Brain microvascular endothelial cell (primary cell): ENCODE data around the gene SEPTIN12.

ENCODE experiments used
- DNase-seq: peaks from one replicate; pipeline ENCODE4 v3.0.0-alpha.2; 2020
- H3K27ac ChIP-seq: fragments of 250-450 bp; sonication (Bioruptor Pico); 2 replicates; pipeline ENCODE4 v1.5.1; 2020; ENCODE audit warnings: mild to moderate bottlenecking, moderate library complexity
- H3K27me3 ChIP-seq: fragments of 250-450 bp; sonication (Bioruptor Pico); replicated peaks from 2 replicates; pipeline ENCODE4 v1.5.1; 2020; ENCODE audit warnings: mild to moderate bottlenecking
- H3K36me3 ChIP-seq: fragments of 250-450 bp; sonication (Bioruptor Pico); replicated peaks from 2 replicates; pipeline ENCODE4 v1.5.1; 2020; ENCODE audit warnings: mild to moderate bottlenecking
- H3K4me3 ChIP-seq: 2 replicates; pipeline ENCODE4 v1.5.1; 2011; ENCODE audit warnings: low read depth, mild to moderate bottlenecking, control low read depth, low read length, moderate library complexity
- in situ Hi-C: cut with HindIII; loops from 2 replicates; pipeline ENCODE4 v1.10.0; 2017; ENCODE audit warnings: low sequenced_read_pairs, low pct_ligation_motif_present
- TF ChIP-seq, protein P1 (sequence below): IDR thresholded peaks from 2 replicates; pipeline ENCODE4 v1.5.1; 2011; ENCODE audit warnings: low read depth, mild to moderate bottlenecking, moderate library complexity, low read length, control low read depth, inconsistent platforms; ENCODE audit errors: missing control alignments

The SEPTIN12 gene

DNA sequence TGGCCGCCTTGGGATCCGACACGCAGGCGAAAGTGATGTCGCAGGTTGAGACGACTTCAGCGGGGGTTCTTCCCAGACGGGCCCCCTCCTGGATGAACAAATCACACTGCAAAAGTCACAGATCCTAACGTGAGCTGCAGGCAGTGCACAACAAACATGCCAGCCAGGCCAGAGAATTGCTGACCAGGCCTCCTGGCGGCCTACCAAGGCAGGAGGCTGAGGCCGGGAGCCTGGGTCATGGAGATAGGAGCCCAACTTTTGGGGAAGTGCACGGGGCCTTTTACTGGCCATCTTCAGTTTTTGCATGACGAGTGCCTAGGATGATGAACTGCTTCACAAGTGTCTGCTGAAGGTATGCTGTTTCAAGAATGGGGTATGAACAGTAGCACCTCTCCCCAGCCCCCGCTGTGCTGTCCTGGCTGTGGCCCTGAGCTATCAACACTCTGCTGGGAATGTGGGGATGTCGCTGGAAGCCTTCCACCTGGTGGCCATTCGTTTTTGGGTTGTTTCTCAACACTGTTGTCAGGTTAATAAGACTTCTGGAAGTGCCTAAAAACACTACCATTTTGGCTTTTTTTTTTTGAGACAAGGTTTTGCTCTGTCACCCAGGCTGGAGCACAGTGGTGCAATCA lies 26.5 kb upstream of the SEPTIN12 start:
- no peak overlapping the region for H3K4me3 ChIP-seq
- TF ChIP-seq, protein P1, sequence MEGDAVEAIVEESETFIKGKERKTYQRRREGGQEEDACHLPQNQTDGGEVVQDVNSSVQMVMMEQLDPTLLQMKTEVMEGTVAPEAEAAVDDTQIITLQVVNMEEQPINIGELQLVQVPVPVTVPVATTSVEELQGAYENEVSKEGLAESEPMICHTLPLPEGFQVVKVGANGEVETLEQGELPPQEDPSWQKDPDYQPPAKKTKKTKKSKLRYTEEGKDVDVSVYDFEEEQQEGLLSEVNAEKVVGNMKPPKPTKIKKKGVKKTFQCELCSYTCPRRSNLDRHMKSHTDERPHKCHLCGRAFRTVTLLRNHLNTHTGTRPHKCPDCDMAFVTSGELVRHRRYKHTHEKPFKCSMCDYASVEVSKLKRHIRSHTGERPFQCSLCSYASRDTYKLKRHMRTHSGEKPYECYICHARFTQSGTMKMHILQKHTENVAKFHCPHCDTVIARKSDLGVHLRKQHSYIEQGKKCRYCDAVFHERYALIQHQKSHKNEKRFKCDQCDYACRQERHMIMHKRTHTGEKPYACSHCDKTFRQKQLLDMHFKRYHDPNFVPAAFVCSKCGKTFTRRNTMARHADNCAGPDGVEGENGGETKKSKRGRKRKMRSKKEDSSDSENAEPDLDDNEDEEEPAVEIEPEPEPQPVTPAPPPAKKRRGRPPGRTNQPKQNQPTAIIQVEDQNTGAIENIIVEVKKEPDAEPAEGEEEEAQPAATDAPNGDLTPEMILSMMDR = no peak
- DNase-seq = no peak
- H3K36me3 ChIP-seq = peaks cover 63% of the 10 kb centered on the region
- in situ Hi-C loops = no loop called here
- H3K27me3 ChIP-seq = no peaks in the 10 kb centered on the region
- H3K27ac ChIP-seq = no peak overlapping the region

DNA sequence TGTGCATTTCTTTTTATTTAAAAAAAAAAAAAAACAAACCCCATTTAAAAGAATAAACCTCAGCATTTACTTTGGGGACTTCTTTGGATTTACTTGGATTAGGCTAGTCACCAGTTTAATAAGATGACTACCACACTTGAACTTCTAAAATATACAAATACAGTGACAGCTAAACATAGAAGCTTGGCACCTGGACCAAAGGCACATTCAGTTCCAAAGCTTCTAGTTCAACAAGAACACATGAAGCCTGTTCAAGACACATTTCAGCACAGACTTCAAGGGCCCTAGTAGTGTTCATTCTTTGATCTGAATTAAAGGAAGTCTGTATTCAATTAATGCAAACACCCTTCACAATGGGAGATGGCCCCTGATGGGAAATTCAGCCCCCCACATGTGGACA lies 25.9 kb upstream of the SEPTIN12 start:
- H3K27ac ChIP-seq = no peak overlapping the region
- no peaks in the 10 kb centered on the region for H3K27me3 ChIP-seq
- peaks cover 64% of the 10 kb centered on the region for H3K36me3 ChIP-seq
- H3K4me3 ChIP-seq = no peak overlapping the region
- TF ChIP-seq, protein P1 = no peak
- no peak for DNase-seq
- in situ Hi-C loops = no loop called here

DNA sequence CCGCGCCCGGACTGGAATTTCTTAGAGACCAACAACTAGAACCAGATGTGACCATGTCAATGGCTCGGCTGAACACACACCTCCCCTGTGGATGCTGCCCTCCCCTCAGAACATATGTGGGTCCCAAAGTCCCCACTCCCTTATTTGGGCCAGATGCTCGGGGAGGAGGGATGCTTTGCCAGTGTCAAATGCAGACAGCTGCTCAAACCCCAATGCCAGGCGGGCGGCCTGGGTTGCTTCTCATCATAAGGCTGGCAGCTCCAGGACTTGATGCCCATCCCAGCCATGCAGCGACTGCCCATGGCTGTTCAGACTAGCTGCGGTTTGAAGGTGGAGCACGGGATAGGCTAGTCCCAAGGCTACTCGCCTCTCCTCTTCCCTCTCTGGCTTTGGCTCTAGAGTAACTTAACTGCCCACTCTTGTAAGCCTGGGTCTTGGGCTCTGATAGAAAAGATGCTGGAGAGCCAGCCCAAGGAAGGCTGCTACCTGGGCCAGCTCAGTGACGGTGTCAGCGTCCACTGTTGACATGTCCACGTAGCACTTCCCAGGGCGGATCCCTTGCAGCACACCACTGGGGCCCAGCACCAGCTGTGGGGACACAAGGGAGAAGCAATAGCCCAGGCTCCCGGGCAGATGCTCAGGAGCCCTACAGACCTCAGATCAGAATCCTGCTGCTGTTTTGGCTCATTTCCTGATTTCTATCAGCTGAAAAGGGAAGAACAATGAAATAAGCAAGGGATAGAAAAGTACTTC lies 25.3 kb upstream of the SEPTIN12 start:
- TF ChIP-seq, protein P1 = no peak
- H3K4me3 ChIP-seq = no peak overlapping the region
- H3K27me3 ChIP-seq = no peaks in the 10 kb centered on the region
- no peak overlapping the region for H3K27ac ChIP-seq
- in situ Hi-C loops = no loop called here
- DNase-seq = no peak
- H3K36me3 ChIP-seq = peaks cover 61% of the 10 kb centered on the region

GRCh38 chr16:4811773-4812172 lies 23.6 kb upstream of the SEPTIN12 start:
- Histone ChIP-seq H3K27me3 (no peaks in the 10 kb centered on the region), H3K27ac (no peak overlapping the region), H3K4me3 (no peak overlapping the region), H3K36me3 (peaks cover 60% of the 10 kb centered on the region)
- no peak for DNase-seq
- in situ Hi-C loops = no loop called here
- TF ChIP-seq, protein P1 = no peak

DNA sequence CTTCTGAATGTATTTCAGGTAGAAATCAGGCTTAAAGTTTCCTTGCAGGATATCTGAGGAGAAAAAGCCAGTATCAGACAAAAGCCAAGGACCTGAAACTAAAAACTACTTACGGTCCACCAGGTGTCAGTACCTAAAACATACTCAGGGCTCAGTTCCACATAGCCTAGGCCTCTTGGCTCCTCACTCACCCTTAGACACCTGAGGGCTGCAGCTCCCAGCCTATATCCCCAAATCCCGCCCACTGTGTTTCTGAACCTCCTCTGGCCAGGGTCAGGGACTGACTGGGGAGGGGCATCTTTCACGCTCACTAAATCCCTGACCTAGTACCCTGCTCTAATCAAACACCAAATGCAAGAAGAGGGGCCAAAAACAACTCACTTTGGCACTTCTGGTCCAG lies 23.1 kb upstream of the SEPTIN12 start:
- Histone ChIP-seq H3K27me3 (no peaks in the 10 kb centered on the region), H3K36me3 (peaks cover 56% of the 10 kb centered on the region), H3K27ac (no peak overlapping the region), H3K4me3 (no peak overlapping the region)
- in situ Hi-C loops = no loop called here
- TF ChIP-seq, protein P1 = no peak
- DNase-seq = no peak
